ENCODE results near the gene PRCC. TPM values are rescaled to one million over a fixed set of nuclear protein-coding genes. Genes with fewer than 3 reads are reported as not detected.

The PRCC gene
- total RNA-seq, 2 donors from 2014 or later = 32.0 to 46.2 TPM

GRCh38 chr1:156785458-156785857, 18.1 kb downstream of the PRCC start:
- intact Hi-C loops (cut with DNase I) = no loop called here
- ATAC-seq (no peak), DNase-seq (no peak)

- ATAC-seq (no peak), DNase-seq (no peak)
- intact Hi-C loops (cut with DNase I) = no loop called here
Observed at GRCh38 chr1:156786640-156787039, 19.3 kb downstream of the PRCC start.

- ATAC-seq = no peak
- intact Hi-C loops (cut with DNase I) = no loop called here
Observed at GRCh38 chr1:156788136-156788535, 20.8 kb downstream of the PRCC start.

GRCh38 chr1:156789621-156790318, 22.4 kb downstream of the PRCC start:
- ATAC-seq (no peak), DNase-seq (no peak)
- intact Hi-C loops (cut with DNase I) = no loop called here

More at GRCh38 chr1:156788136-156788535, 20.8 kb downstream of the PRCC start:
- no peak for DNase-seq

- intact Hi-C loops (cut with DNase I) = no loop called here
- no peak for DNase-seq
- no peak for ATAC-seq
Observed at GRCh38 chr1:156794506-156795373, 27.4 kb downstream of the PRCC start.

- ATAC-seq (no peak), DNase-seq (no peak)
- intact Hi-C loops (cut with DNase I) = no loop called here
Observed at GRCh38 chr1:156795374-156795733, 28.0 kb downstream of the PRCC start.

- no peak for DNase-seq
- ATAC-seq = no peak
- intact Hi-C loops (cut with DNase I) = no loop called here
Observed at GRCh38 chr1:156795787-156796186, 28.5 kb downstream of the PRCC start.

- intact Hi-C loops (cut with DNase I) = no loop called here
- ATAC-seq (peak in 1 of 2 donors; percentile 25), DNase-seq (no peak)
Observed at GRCh38 chr1:156796340-156797097, 29.2 kb downstream of the PRCC start.

- no peak for DNase-seq
- intact Hi-C loops (cut with DNase I) = no loop called here
- peak in 1 of 2 donors; percentile 40 for ATAC-seq
Observed at GRCh38 chr1:156797212-156797871, 30.0 kb downstream of the PRCC start.

- no peak for DNase-seq
- intact Hi-C loops (cut with DNase I) = no loop called here
Observed at GRCh38 chr1:156801409-156802121, 34.2 kb downstream of the PRCC start.

GRCh38 chr1:156802421-156802935, 35.1 kb downstream of the PRCC start:
- intact Hi-C loops (cut with DNase I) = no loop called here
- DNase-seq = no peak
- ATAC-seq = no peak

More at GRCh38 chr1:156801409-156802121, 34.2 kb downstream of the PRCC start:
- peak; percentile 66 to 70 for ATAC-seq

- intact Hi-C loops (cut with DNase I) = no loop called here
- DNase-seq (no peak), ATAC-seq (no peak)
Observed at GRCh38 chr1:156803086-156803851, 35.9 kb downstream of the PRCC start.

- intact Hi-C loops (cut with DNase I) = no loop called here
- ATAC-seq (no peak), DNase-seq (no peak)
Observed at GRCh38 chr1:156804026-156804425, 36.7 kb downstream of the PRCC start.

- DNase-seq (no peak), ATAC-seq (peak in 1 of 2 donors; percentile 2)
- intact Hi-C loops (cut with DNase I) = no loop called here
Observed at GRCh38 chr1:156804572-156805243, 37.4 kb downstream of the PRCC start.

- DNase-seq (peak; percentile 43), ATAC-seq (peak; percentile 17 to 44)
- intact Hi-C loops (cut with DNase I) = no loop called here
Observed at GRCh38 chr1:156805766-156806511, 38.6 kb downstream of the PRCC start.
